H1 (cell line): ENCODE measurements around the gene ENTREP1.

Experiments used
- CHD1 ChIP-seq: IDR thresholded peaks from 2 replicates; pipeline ENCODE4 v1.6.1; 2012; ENCODE audit warnings: low read depth, low read length, improper control_type of control experiment
- CTCF ChIP-seq, 3 experiments: IDR thresholded peaks; 1 replicate in 2 of 3; 2 replicates in 1 of 3; pipeline versions ENCODE4 v1.5.1 to v1.6.1; 2011; ENCODE audit warnings: low read length in 3 of 3, mild to moderate bottlenecking in 3 of 3, inconsistent platforms in 2 of 3, low read depth in 1 of 3, moderate library complexity in 1 of 3; ENCODE audit not compliant: insufficient read depth in 1 of 3; ENCODE audit errors: control extremely low read depth in 1 of 3
- NANOG ChIP-seq: IDR thresholded peaks from 2 replicates; pipeline ENCODE4 v1.6.1; 2011; ENCODE audit warnings: low read length, low read depth, mild to moderate bottlenecking, inconsistent platforms; ENCODE audit not compliant: insufficient read depth, poor library complexity, severe bottlenecking
- NRF1 ChIP-seq: IDR thresholded peaks from 2 replicates; pipeline ENCODE4 v1.6.1; 2011; ENCODE audit warnings: mild to moderate bottlenecking, low read depth, low read length, improper control_type of control experiment
- PHF8 ChIP-seq: fragments of 200-600 bp; sonication (generic); conservative IDR thresholded peaks from 2 replicates; pipeline ENCODE4 v1.7.1; 2012; ENCODE audit warnings: low read depth, mild to moderate bottlenecking, inconsistent platforms, low read length, moderate library complexity
- SUZ12 ChIP-seq: fragments of 200-600 bp; sonication (generic); IDR thresholded peaks from 2 replicates; pipeline ENCODE4 v1.6.1; 2012; ENCODE audit warnings: mild to moderate bottlenecking, inconsistent platforms, low read length, moderate library complexity, mixed read lengths
- USF2 ChIP-seq: IDR thresholded peaks from 2 replicates; pipeline ENCODE4 v1.6.1; 2011; ENCODE audit warnings: low read length, improper control_type of control experiment

- TF ChIP-seq NRF1 (no peak), PHF8 (no peak), CTCF (IDR thresholded peaks at IDR 0.05; ENCODE audit: control extremely low read depth in 1 of 3, insufficient read depth in 1 of 3, low read depth in 1 of 3, low read length in 3 of 3) (no peak), NANOG (no peak), SUZ12 (no peak), USF2 (no peak), CHD1 (no peak)
Measured at GRCh38 chr9:69317081-69317480, 7.9 kb upstream of the ENTREP1 start.
